Upper lobe of left lung (tissue), 4 donors: ENCODE results near the gene USP47.

ENCODE experiments used
- EP300 ChIP-seq, 4 donors: sonication (generic); formaldehyde crosslinking; IDR thresholded peaks; one replicate each; pipeline ENCODE4 v1.5.1; 2017; ENCODE audit warnings: antibody characterized with exemption in 4 of 4, control low read depth in 2 of 4
- POLR2AphosphoS5 ChIP-seq, 2 donors: sonication (generic); formaldehyde crosslinking; IDR thresholded peaks; one replicate each; pipeline ENCODE4 v1.5.1; 2017; ENCODE audit warnings: antibody characterized with exemption in 2 of 2
- TF ChIP-seq, protein P1 (sequence below), 6 experiments: fragments of 450-650 bp in 4 of 6; fragments of 200-600 bp in 2 of 6; sonication (generic) in 2 of 6; IDR thresholded peaks; one replicate each; pipeline ENCODE4 v1.5.1; 2016 to 2019; ENCODE audit warnings: antibody characterized with exemption in 6 of 6

- TF ChIP-seq, protein P1, sequence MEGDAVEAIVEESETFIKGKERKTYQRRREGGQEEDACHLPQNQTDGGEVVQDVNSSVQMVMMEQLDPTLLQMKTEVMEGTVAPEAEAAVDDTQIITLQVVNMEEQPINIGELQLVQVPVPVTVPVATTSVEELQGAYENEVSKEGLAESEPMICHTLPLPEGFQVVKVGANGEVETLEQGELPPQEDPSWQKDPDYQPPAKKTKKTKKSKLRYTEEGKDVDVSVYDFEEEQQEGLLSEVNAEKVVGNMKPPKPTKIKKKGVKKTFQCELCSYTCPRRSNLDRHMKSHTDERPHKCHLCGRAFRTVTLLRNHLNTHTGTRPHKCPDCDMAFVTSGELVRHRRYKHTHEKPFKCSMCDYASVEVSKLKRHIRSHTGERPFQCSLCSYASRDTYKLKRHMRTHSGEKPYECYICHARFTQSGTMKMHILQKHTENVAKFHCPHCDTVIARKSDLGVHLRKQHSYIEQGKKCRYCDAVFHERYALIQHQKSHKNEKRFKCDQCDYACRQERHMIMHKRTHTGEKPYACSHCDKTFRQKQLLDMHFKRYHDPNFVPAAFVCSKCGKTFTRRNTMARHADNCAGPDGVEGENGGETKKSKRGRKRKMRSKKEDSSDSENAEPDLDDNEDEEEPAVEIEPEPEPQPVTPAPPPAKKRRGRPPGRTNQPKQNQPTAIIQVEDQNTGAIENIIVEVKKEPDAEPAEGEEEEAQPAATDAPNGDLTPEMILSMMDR (IDR thresholded peaks at IDR 0.05) = no peak
- TF ChIP-seq POLR2AphosphoS5 (IDR thresholded peaks at IDR 0.05) (no peak), EP300 (IDR thresholded peaks at IDR 0.05) (no peak)
Observed at GRCh38 chr11:11972730-11973341, 131.1 kb downstream of the USP47 start.
